Ovary (tissue), 9 donors: ENCODE results near the gene F2RL3. TPM values are rescaled to one million over a fixed set of nuclear protein-coding genes. Genes with fewer than 3 reads are reported as not detected.
"Not testable (repeated sequence)": the region's sequence is repeated elsewhere in the genome, so short reads cannot be mapped to it uniquely, and the experiment has no call there.

Experiments
- DNase-seq, 5 donors: peaks; one replicate each; pipeline ENCODE4 v3.0.0-alpha.2; 2019 to 2020
- H3K27ac ChIP-seq, 2 donors: fragments of 200-600 bp; one replicate each; pipeline versions ENCODE4 v1.5.1 to v1.8.0; 2019 to 2022
- H3K27me3 ChIP-seq: fragments of 200-600 bp; one replicate; pipeline ENCODE4 v1.8.0; 2022
- H3K36me3 ChIP-seq: fragments of 200-600 bp; sonication (generic); one replicate; pipeline ENCODE4 v1.5.1; 2019
- H3K4me1 ChIP-seq: one replicate; pipeline ENCODE4 v1.8.1; 2013; ENCODE audit warnings: mild to moderate bottlenecking, moderate library complexity; ENCODE audit not compliant: insufficient read depth
- H3K4me3 ChIP-seq: fragments of 200-600 bp; sonication (generic); one replicate; pipeline ENCODE4 v1.5.1; 2017
- H3K9me3 ChIP-seq, 2 donors: fragments of 200-600 bp in 1 of 2; sonication (generic) in 1 of 2; one replicate each; pipeline versions ENCODE4 v1.5.1 to v1.8.1; 2013 to 2019; ENCODE audit warnings: mild to moderate bottlenecking in 1 of 2, moderate library complexity in 1 of 2
- CTCF ChIP-seq, 3 donors: fragments of 450-650 bp in 2 of 3; fragments of 200-600 bp in 1 of 3; IDR thresholded peaks; one replicate each; pipeline versions ENCODE4 v1.5.1 to v1.8.0; 2016 to 2022; ENCODE audit warnings: antibody characterized with exemption in 3 of 3, mild to moderate bottlenecking in 1 of 3
- EP300 ChIP-seq: sonication (generic); formaldehyde crosslinking; IDR thresholded peaks from one replicate; pipeline ENCODE4 v1.6.1; 2017; ENCODE audit warnings: antibody characterized with exemption
- POLR2A ChIP-seq: fragments of 450-650 bp; IDR thresholded peaks from one replicate; pipeline ENCODE4 v1.6.1; 2017; ENCODE audit warnings: antibody characterized with exemption, mild to moderate bottlenecking, moderate library complexity
- WGBS, 3 donors: extraction: QIAGEN DNeasy Blood & Tissue Kit in 1 of 3; methylation state at CpG; one replicate each; pipeline versions ENCODE4 v1.1.5 to v1.1.7; 2013 to 2017; 5-methylcytosine and 5-hydroxymethylcytosine counted together
- intact Hi-C, 4 donors: fragments of 100-400 bp; cut with DNase I; formaldehyde crosslinking; loops; one replicate each; pipeline versions ENCODE4 v1.11.0 to v1.15.1; 2022 to 2023
- polyA plus RNA-seq, 2 donors: library from polyadenylated mRNA; stranded (reverse); fragments of 200-250 nt in 1 of 2; fragments of 350-450 nt in 1 of 2; fragmentation: Illumina TruSeq in 1 of 2; extraction: RNeasy Lipid Tissue Mini Kit (QIAGEN cat#74804) in 1 of 2; gene quantifications; one replicate each; pipeline ENCODE4 v1.2.3, GENCODE V29; 2013 to 2014
- total RNA-seq, 7 donors: library from RNA; depleted of rRNA in 2 of 7; stranded (reverse); fragments of >200 nt in 2 of 7; fragmentation: NEBNext Ultra II Directional in 3 of 7; extraction: Animal tissue kit (Norgen Biotek cat#: 25700) in 3 of 7; gene quantifications; one replicate each; pipeline versions ENCODE4 v1.1.0 to v1.2.4, GENCODE V29; 2016 to 2023
- donor health status: DM: no; HTN: no; CAD: no; lungs with moderate emphysema.
- donor health status: DM: no; HTN: no; CAD: no.
- donor health status: Bipolar disorder and iron deficiency.
- donor health status: DM: yes; HTN: yes; CAD: no.
- donor health status: DM: no; HTN: no; CAD: no.
- donor health status: DM: yes; HTN: yes; CAD: no.

The F2RL3 gene
- total and polyA plus RNA-seq, 9 donors: 0.08 to 5.4 (median 0.92) TPM

- H3K27ac ChIP-seq: no peak overlapping the region
- no peaks in the 10 kb centered on the region for H3K27me3 ChIP-seq
Measured at GRCh38 chr19:16871871-16872270, 16.9 kb upstream of the F2RL3 start.

GRCh38 chr19:16872728-16873127 is 16.1 kb upstream of the F2RL3 start:
- TF ChIP-seq CTCF (IDR thresholded peaks at IDR 0.05) (no peak), POLR2A (no peak), EP300 (no peak)
- Histone ChIP-seq H3K4me3 (no peak overlapping the region), H3K36me3 (no peaks in the 10 kb centered on the region), H3K4me1 (no peaks in the 10 kb centered on the region), H3K9me3 (no peaks in the 10 kb centered on the region), H3K27ac (no peak overlapping the region), H3K27me3 (no peaks in the 10 kb centered on the region)
- intact Hi-C loops: no loop called here
- DNase-seq: no peak
- 93 to 95% (median 94%) methylated on average over 21 of the region's 21 CpGs for WGBS, 3 donors

More at GRCh38 chr19:16871871-16872270, 16.9 kb upstream of the F2RL3 start:
- intact Hi-C loops: no loop called here
- no peaks in the 10 kb centered on the region for H3K4me1 ChIP-seq
- H3K4me3 ChIP-seq: no peak overlapping the region
- no peak for DNase-seq
- no peaks in the 10 kb centered on the region for H3K9me3 ChIP-seq
- 48 to 60% (median 55%) methylated on average over 7 of the region's 7 CpGs for WGBS, 3 donors
- no peaks in the 10 kb centered on the region for H3K36me3 ChIP-seq
- no peak for TF ChIP-seq EP300
- TF ChIP-seq CTCF (IDR thresholded peaks at IDR 0.05): no peak
- no peak for TF ChIP-seq POLR2A

- 87 to 95% (median 94%) methylated on average over 3 of the region's 3 CpGs for WGBS, 3 donors
- Histone ChIP-seq H3K36me3 (no peaks in the 10 kb centered on the region), H3K27ac (no peak overlapping the region), H3K4me3 (no peak overlapping the region), H3K27me3 (no peaks in the 10 kb centered on the region), H3K4me1 (no peaks in the 10 kb centered on the region), H3K9me3 (no peaks in the 10 kb centered on the region)
- DNase-seq: no peak
- intact Hi-C loops: no loop called here
- no peak for TF ChIP-seq CTCF (IDR thresholded peaks at IDR 0.05)
- no peak for TF ChIP-seq EP300
- TF ChIP-seq POLR2A: no peak
Measured at GRCh38 chr19:16873594-16873993, 15.2 kb upstream of the F2RL3 start.

- no peaks in the 10 kb centered on the region for H3K36me3 ChIP-seq
- intact Hi-C loops: no loop called here
- 62 to 83% (median 83%) methylated on average over 1 of the region's 1 CpG for WGBS, 3 donors
Measured at GRCh38 chr19:16874250-16874977, 14.4 kb upstream of the F2RL3 start.

GRCh38 chr19:16874978-16875299 is 13.9 kb upstream of the F2RL3 start:
- DNase-seq, H3K4me1 ChIP-seq: not testable (repeated sequence)

More at GRCh38 chr19:16874250-16874977, 14.4 kb upstream of the F2RL3 start:
- Histone ChIP-seq H3K4me1 (no peaks in the 10 kb centered on the region), H3K9me3 (no peaks in the 10 kb centered on the region), H3K27ac (no peak overlapping the region), H3K4me3 (no peak overlapping the region), H3K27me3 (no peaks in the 10 kb centered on the region)
- TF ChIP-seq CTCF (IDR thresholded peaks at IDR 0.05): no peak
- no peak for TF ChIP-seq POLR2A
- TF ChIP-seq EP300: no peak
- DNase-seq: no peak

More at GRCh38 chr19:16874978-16875299, 13.9 kb upstream of the F2RL3 start:
- intact Hi-C loops, H3K36me3 ChIP-seq, H3K27me3 ChIP-seq, H3K27ac ChIP-seq, H3K9me3 ChIP-seq, H3K4me3 ChIP-seq: not testable (repeated sequence)
